Upper lobe of right lung (tissue), 1 donor: Measurements from ENCODE around the gene NBEA. TPM values are rescaled to one million over a fixed set of nuclear protein-coding genes. Genes with fewer than 3 reads are reported as not detected.

Experiments
- ATAC-seq: fragments of 200-7000 bp; cut with Tn5 transposase; one replicate; pipeline ENCODE4 v1.9.1; 2020; ENCODE audit warnings: mild to moderate bottlenecking, moderate library complexity
- DNase-seq: peaks from one replicate; pipeline ENCODE4 v3.0.0-alpha.2; 2020
- H3K27ac ChIP-seq: fragments of 200-600 bp; one replicate; pipeline ENCODE4 v1.8.0; 2022
- H3K27me3 ChIP-seq: fragments of 200-600 bp; one replicate; pipeline ENCODE4 v1.8.0; 2022; ENCODE audit warnings: mild to moderate bottlenecking
- H3K36me3 ChIP-seq: fragments of 200-600 bp; one replicate; pipeline ENCODE4 v1.8.0; 2022
- H3K4me1 ChIP-seq: fragments of 200-600 bp; one replicate; pipeline ENCODE4 v1.8.0; 2022
- H3K4me3 ChIP-seq: fragments of 200-600 bp; one replicate; pipeline ENCODE4 v1.8.0; 2022; ENCODE audit warnings: mild to moderate bottlenecking
- H3K9me3 ChIP-seq: fragments of 200-600 bp; one replicate; pipeline ENCODE4 v1.8.0; 2022
- CTCF ChIP-seq: fragments of 200-600 bp; IDR thresholded peaks from one replicate; pipeline ENCODE4 v1.8.0; 2022; ENCODE audit warnings: antibody characterized with exemption
- intact Hi-C: fragments of 100-400 bp; cut with DNase I; formaldehyde crosslinking; loops from one replicate; pipeline ENCODE4 v1.11.0; 2022
- total RNA-seq: library from RNA; stranded (reverse); fragmentation: NEBNext Ultra II Directional; extraction: Animal tissue kit (Norgen Biotek cat#: 25700); gene quantifications from one replicate; pipeline ENCODE4 v1.2.1, GENCODE V29; 2021
- donor health status: DM: no; HTN: yes; CAD: no; lungs with severe emphysema.

NBEA gene
- total RNA-seq, 1 donor from 2014 or later = 5.6 TPM

GRCh38 chr13:35256459-35257148, 314.5 kb downstream of the NBEA start:
- DNase-seq = peak; percentile 44
- Histone ChIP-seq H3K4me1 (no peaks in the 10 kb centered on the region), H3K27ac (no peak overlapping the region), H3K27me3 (no peaks in the 10 kb centered on the region), H3K36me3 (no peaks in the 10 kb centered on the region), H3K9me3 (no peaks in the 10 kb centered on the region), H3K4me3 (no peak overlapping the region)
- intact Hi-C loops = no loop called here
- ATAC-seq = peak; percentile 39
- no peak for TF ChIP-seq CTCF

GRCh38 chr13:35260316-35260715, 318.2 kb downstream of the NBEA start:
- Histone ChIP-seq H3K36me3 (no peaks in the 10 kb centered on the region), H3K9me3 (no peaks in the 10 kb centered on the region), H3K27me3 (no peaks in the 10 kb centered on the region), H3K4me1 (no peaks in the 10 kb centered on the region), H3K27ac (no peak overlapping the region), H3K4me3 (no peak overlapping the region)
- no peak for ATAC-seq
- no peak for TF ChIP-seq CTCF
- intact Hi-C loops = no loop called here
- no peak for DNase-seq

- ATAC-seq = no peak
- TF ChIP-seq CTCF = no peak
- intact Hi-C loops = no loop called here
These were observed 324.3 kb downstream of the NBEA start for GRCh38 chr13:35266412-35266811.

DNA sequence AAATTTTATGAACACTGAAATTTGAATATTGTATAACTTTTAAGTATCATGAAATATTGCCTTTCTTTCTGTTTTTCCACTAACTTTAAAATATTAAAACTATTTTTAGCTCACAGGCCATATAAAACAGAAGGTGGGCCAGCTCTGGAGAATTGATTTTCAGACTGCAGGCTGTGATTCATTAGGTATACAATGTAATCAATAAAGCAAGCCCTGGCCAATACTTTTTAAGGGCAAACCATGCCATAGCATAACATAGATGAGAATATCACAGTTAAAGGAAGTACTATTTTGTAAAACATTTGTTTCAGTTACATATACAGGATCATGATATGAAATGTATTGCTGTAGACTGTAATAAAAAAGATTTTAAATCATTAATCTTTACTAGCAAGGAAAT, 336.8 kb downstream of the NBEA start:
- no peak for ATAC-seq
- H3K27ac ChIP-seq = no peak overlapping the region

More at GRCh38 chr13:35266412-35266811, 324.3 kb downstream of the NBEA start:
- Histone ChIP-seq H3K36me3 (no peaks in the 10 kb centered on the region), H3K27ac (no peak overlapping the region), H3K4me3 (no peak overlapping the region), H3K27me3 (no peaks in the 10 kb centered on the region), H3K9me3 (no peaks in the 10 kb centered on the region), H3K4me1 (no peaks in the 10 kb centered on the region)
- no peak for DNase-seq

DNA sequence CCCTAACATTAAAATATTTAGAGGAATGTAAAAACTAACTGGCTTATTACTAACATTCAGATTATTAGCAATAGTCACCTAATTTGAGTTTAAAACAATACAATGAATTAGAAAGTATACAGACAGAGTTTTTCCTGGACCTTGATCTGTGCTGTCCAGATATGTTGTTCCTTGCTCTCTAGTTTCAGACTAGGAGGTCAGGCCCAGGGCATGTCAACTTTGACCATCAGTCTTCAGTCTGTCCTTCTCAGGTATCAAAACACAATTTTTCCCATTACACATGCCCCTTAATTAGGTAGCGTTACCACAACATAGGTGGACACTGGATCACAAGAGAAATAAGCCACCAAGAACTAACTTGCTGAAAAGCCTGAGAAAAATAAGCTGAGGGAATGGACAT, 337.4 kb downstream of the NBEA start:
- H3K9me3 ChIP-seq = no peaks in the 10 kb centered on the region
- H3K27ac ChIP-seq = no peak overlapping the region
- TF ChIP-seq CTCF = no peak
- no peak overlapping the region for H3K4me3 ChIP-seq
- intact Hi-C loops = no loop called here
- no peak for ATAC-seq
- no peaks in the 10 kb centered on the region for H3K36me3 ChIP-seq
- no peaks in the 10 kb centered on the region for H3K27me3 ChIP-seq
- no peak for DNase-seq
- no peaks in the 10 kb centered on the region for H3K4me1 ChIP-seq

More for the DNA sequence above, 336.8 kb downstream of the NBEA start:
- Histone ChIP-seq H3K27me3 (no peaks in the 10 kb centered on the region), H3K9me3 (no peaks in the 10 kb centered on the region), H3K36me3 (no peaks in the 10 kb centered on the region), H3K4me1 (no peaks in the 10 kb centered on the region), H3K4me3 (no peak overlapping the region)
- intact Hi-C loops = no loop called here
- DNase-seq = no peak
- TF ChIP-seq CTCF = no peak

DNA sequence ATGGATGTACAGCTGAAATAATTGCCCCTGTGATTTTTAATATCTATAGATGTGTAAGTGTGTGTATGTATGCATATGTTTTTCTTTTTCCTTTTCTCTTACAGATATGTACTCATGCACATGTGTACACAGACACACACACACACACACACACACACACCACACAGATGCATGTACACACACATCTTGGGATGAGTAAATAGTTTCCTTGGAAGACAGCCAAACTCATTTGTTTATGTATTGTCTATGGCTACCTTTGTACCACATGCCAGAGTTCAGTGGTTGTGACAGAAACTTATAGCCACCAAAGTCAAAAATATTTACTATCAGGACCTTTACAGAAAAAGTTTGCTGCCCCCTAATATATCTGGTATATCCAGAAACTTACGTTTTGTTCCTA, 341.8 kb downstream of the NBEA start:
- Histone ChIP-seq H3K9me3 (no peaks in the 10 kb centered on the region), H3K36me3 (no peaks in the 10 kb centered on the region), H3K4me3 (no peak overlapping the region), H3K27ac (no peak overlapping the region), H3K4me1 (no peaks in the 10 kb centered on the region), H3K27me3 (no peaks in the 10 kb centered on the region)
- ATAC-seq (no peak), DNase-seq (no peak)
- intact Hi-C loops = no loop called here
- TF ChIP-seq CTCF = no peak
